Caco-2 (cell line): ENCODE data around the gene SLC25A26. TPM values are rescaled to one million over a fixed set of nuclear protein-coding genes. Genes with fewer than 3 reads are reported as not detected.
A peak's percentile ranks its signal among the peaks of the same experiment; 100 is the strongest.

Experiments
- BruUV-seq: library from RNA; stranded (reverse); fragments of 400-500 nt; replicated peaks from 2 replicates; lab custom pipeline; 2021; lab: Mats Ljungman, UMichigan
- CTCF ChIA-PET: fragments of 300-600 bp; sonication (Branson Sonifier 250); formaldehyde crosslinking; loops from one replicate; lab custom pipeline; 2022; ENCODE audit warnings: antibody characterized with exemption; lab: Charles Lee
- POLR2A ChIA-PET: fragments of 300-600 bp; sonication (Branson Sonifier 250); formaldehyde crosslinking; loops from one replicate; lab custom pipeline; 2022; ENCODE audit warnings: antibody characterized with exemption; lab: Charles Lee
- DNase-seq, 2 experiments: peaks; one replicate each; pipeline versions ENCODE4 v3.0.0 to v3.0.0-alpha.2; 2020 to 2022
- H3K27me3 ChIP-seq: replicated peaks from 2 replicates; pipeline ENCODE4 v1.6.0; 2011; ENCODE audit warnings: low read length; ENCODE audit not compliant: control insufficient read depth, insufficient read depth
- H3K36me3 ChIP-seq: 2 replicates; pipeline ENCODE4 v1.5.1; 2011; ENCODE audit warnings: low read length; ENCODE audit not compliant: control insufficient read depth, insufficient read depth
- H3K4me1 ChIP-seq: fragments of 250-450 bp; sonication (Bioruptor Pico); 2 replicates; pipeline ENCODE4 v1.5.1; 2020; ENCODE audit warnings: mild to moderate bottlenecking
- H3K4me3 ChIP-seq: 2 replicates; pipeline ENCODE4 v1.5.1; 2011; ENCODE audit warnings: low read depth, mild to moderate bottlenecking, control low read depth, low read length
- H3K9me3 ChIP-seq: fragments of 250-450 bp; sonication (Bioruptor Pico); 2 replicates; pipeline ENCODE4 v1.5.1; 2020; ENCODE audit warnings: mild to moderate bottlenecking, moderate library complexity
- H3K27ac Mint-ChIP-seq: one replicate; pipeline ENCODE4 v1.8.0; 2022; ENCODE audit warnings: mixed read lengths; ENCODE audit not compliant: unreplicated experiment
- H3K27me3 Mint-ChIP-seq: one replicate; pipeline ENCODE4 v1.8.0; 2022; ENCODE audit warnings: mixed read lengths; ENCODE audit not compliant: insufficient read depth, unreplicated experiment
- H3K36me3 Mint-ChIP-seq: one replicate; pipeline ENCODE4 v1.8.0; 2022; ENCODE audit warnings: mild to moderate bottlenecking, mixed read lengths; ENCODE audit not compliant: insufficient read depth, unreplicated experiment
- H3K4me1 Mint-ChIP-seq: one replicate; pipeline ENCODE4 v1.8.0; 2022; ENCODE audit warnings: low read depth, mixed read lengths; ENCODE audit not compliant: unreplicated experiment
- H3K4me3 Mint-ChIP-seq: one replicate; pipeline ENCODE4 v1.8.0; 2022; ENCODE audit warnings: mild to moderate bottlenecking, moderate library complexity, mixed read lengths; ENCODE audit not compliant: unreplicated experiment
- H3K9me3 Mint-ChIP-seq: one replicate; pipeline ENCODE4 v1.8.0; 2022; ENCODE audit warnings: mixed read lengths; ENCODE audit not compliant: unreplicated experiment
- CTCF ChIP-seq, 2 experiments: fragments of 200-600 bp in 1 of 2; IDR thresholded peaks; 1 replicate in 1 of 2; 2 replicates in 1 of 2; pipeline versions ENCODE4 v1.5.1 to v1.8.0; 2011 to 2022; ENCODE audit warnings: antibody characterized with exemption in 1 of 2, control low read depth in 1 of 2, inconsistent platforms in 1 of 2, low read depth in 1 of 2, low read length in 1 of 2, mild to moderate bottlenecking in 1 of 2, moderate library complexity in 1 of 2; ENCODE audit not compliant: insufficient read depth in 1 of 2, severe bottlenecking in 1 of 2, unreplicated experiment in 1 of 2
- intact Hi-C: fragments of 100-400 bp; cut with micrococcal nuclease; formaldehyde crosslinking; loops from one replicate; pipeline ENCODE4 v1.10.0; 2022; ENCODE audit not compliant: unreplicated experiment
- total RNA-seq: library from RNA; stranded (reverse); gene quantifications from 2 replicates; pipeline ENCODE4 v1.2.3, GENCODE V29; 2022

The SLC25A26 gene
- total RNA-seq, 1 experiment from 2014 or later: 25.4 TPM

- peaks cover 25% of the 10 kb centered on the region for H3K4me1 Mint-ChIP-seq
- peaks cover 22% of the 10 kb centered on the region for H3K9me3 Mint-ChIP-seq
- H3K9me3 ChIP-seq: no peaks in the 10 kb centered on the region; the same call in 1 of the 2 replicates
- H3K4me3 Mint-ChIP-seq: no peak overlapping the region
- no peak for DNase-seq
- H3K27ac Mint-ChIP-seq: no peak overlapping the region
- 0 out of 2 replicates have a peak, but pooled peaks cover 2% of the 10 kb centered on the region for H3K36me3 ChIP-seq
- peaks cover 19% of the 10 kb centered on the region for H3K4me1 ChIP-seq
- H3K27me3 ChIP-seq: no peaks in the 10 kb centered on the region
- peaks cover 42% of the 10 kb centered on the region for H3K36me3 Mint-ChIP-seq
- CTCF ChIA-PET: no interaction called here
- no peaks in the 10 kb centered on the region for H3K27me3 Mint-ChIP-seq
- POLR2A ChIA-PET: no interaction called here
- intact Hi-C loops: loop anchor here (5.0 kb wide), 1 partner anchor 46 kb away; no protein-coding TSS in a partner anchor
- no peak overlapping the region for H3K4me3 ChIP-seq
- BruUV-seq: no TSS peak
- TF ChIP-seq CTCF (IDR thresholded peaks at IDR 0.05; ENCODE audit: insufficient read depth in 1 of 2, low read depth in 1 of 2, low read length in 1 of 2, severe bottlenecking in 1 of 2, unreplicated experiment in 1 of 2): no peak
Measured at GRCh38 chr3:66415867-66416428, 195.1 kb downstream of the SLC25A26 start.

GRCh38 chr3:66416556-66417304 is 195.9 kb downstream of the SLC25A26 start:
- Mint-ChIP-seq H3K4me3 (no peak overlapping the region), H3K27me3 (no peaks in the 10 kb centered on the region), H3K36me3 (peaks cover 39% of the 10 kb centered on the region), H3K4me1 (peaks cover 25% of the 10 kb centered on the region), H3K9me3 (peaks cover 28% of the 10 kb centered on the region), H3K27ac (peak overlapping the region; percentile 35)
- peaks cover 6% of the 10 kb centered on the region for H3K9me3 ChIP-seq
- peaks cover 19% of the 10 kb centered on the region for H3K4me1 ChIP-seq
- BruUV-seq: no TSS peak
- no peaks in the 10 kb centered on the region for H3K36me3 ChIP-seq
- H3K4me3 ChIP-seq: no peak overlapping the region
- ChIA-PET CTCF (no interaction called here), POLR2A (interaction anchor here (0.6 kb wide), 1 partner anchor 286 kb away, joined by 13 read pairs; no protein-coding TSS in a partner anchor)
- TF ChIP-seq CTCF (IDR thresholded peaks at IDR 0.05; ENCODE audit: insufficient read depth in 1 of 2, low read depth in 1 of 2, low read length in 1 of 2, severe bottlenecking in 1 of 2, unreplicated experiment in 1 of 2): no peak
- H3K27me3 ChIP-seq: no peaks in the 10 kb centered on the region
- intact Hi-C loops: loop anchor here (5.0 kb wide), 1 partner anchor 46 kb away; no protein-coding TSS in a partner anchor
- DNase-seq: peak in 1 of 2 experiments; percentile 17

- BruUV-seq: no TSS peak
- no peak overlapping the region for H3K4me3 Mint-ChIP-seq
- no peak for TF ChIP-seq CTCF (IDR thresholded peaks at IDR 0.05; ENCODE audit: insufficient read depth in 1 of 2, low read depth in 1 of 2, low read length in 1 of 2, severe bottlenecking in 1 of 2, unreplicated experiment in 1 of 2)
- POLR2A ChIA-PET: no interaction called here
- no peaks in the 10 kb centered on the region for H3K27me3 ChIP-seq
- 0 out of 2 replicates have a peak, but pooled peaks cover under 1% of the 10 kb centered on the region for H3K36me3 ChIP-seq
- H3K9me3 Mint-ChIP-seq: peaks cover 39% of the 10 kb centered on the region
- peaks cover 10% of the 10 kb centered on the region for H3K9me3 ChIP-seq
- DNase-seq: no peak
- peaks cover 39% of the 10 kb centered on the region for H3K36me3 Mint-ChIP-seq
- no peak overlapping the region for H3K4me3 ChIP-seq
- H3K4me1 Mint-ChIP-seq: peaks cover 25% of the 10 kb centered on the region
- H3K27ac Mint-ChIP-seq: no peak overlapping the region
- CTCF ChIA-PET: no interaction called here
- H3K4me1 ChIP-seq: peaks cover 19% of the 10 kb centered on the region
- H3K27me3 Mint-ChIP-seq: no peaks in the 10 kb centered on the region
- intact Hi-C loops: loop anchor here (5.0 kb wide), 1 partner anchor 44 kb away; no protein-coding TSS in a partner anchor
Measured at GRCh38 chr3:66418475-66418931, 197.7 kb downstream of the SLC25A26 start.
